Mucosa of rectum (tissue), 2 donors: ENCODE measurements around the gene MYH14.

Source experiments
- H3K27ac ChIP-seq, 2 donors: one replicate each; pipeline ENCODE4 v1.7.0; 2013; ENCODE audit warnings: inconsistent platforms in 2 of 2, low read depth in 2 of 2, low read length in 2 of 2
- H3K27me3 ChIP-seq, 2 donors: one replicate each; pipeline ENCODE4 v1.7.0; 2013; ENCODE audit warnings: low read length in 2 of 2; ENCODE audit not compliant: control insufficient read depth in 2 of 2, insufficient read depth in 2 of 2
- H3K36me3 ChIP-seq, 2 donors: one replicate each; pipeline ENCODE4 v1.7.0; 2013; ENCODE audit warnings: low read length in 2 of 2; ENCODE audit not compliant: control insufficient read depth in 2 of 2, insufficient read depth in 2 of 2
- H3K4me1 ChIP-seq, 2 donors: one replicate each; pipeline ENCODE4 v1.7.0; 2013; ENCODE audit warnings: low read length in 2 of 2, mild to moderate bottlenecking in 1 of 2; ENCODE audit not compliant: control insufficient read depth in 2 of 2, insufficient read depth in 2 of 2
- H3K4me3 ChIP-seq, 2 donors: one replicate each; pipeline ENCODE4 v1.7.0; 2013; ENCODE audit warnings: low read length in 2 of 2
- H3K9ac ChIP-seq, 2 donors: one replicate each; pipeline ENCODE4 v1.7.0; 2013; ENCODE audit warnings: low read length in 2 of 2, low read depth in 1 of 2, mild to moderate bottlenecking in 1 of 2
- H3K9me3 ChIP-seq, 2 donors: one replicate each; pipeline ENCODE4 v1.7.0; 2013; ENCODE audit warnings: low read length in 2 of 2; ENCODE audit not compliant: control insufficient read depth in 2 of 2
- donor health status: healthy.
- donor health status: Normal muscosa, but diverticular disease.

Gene MYH14

DNA sequence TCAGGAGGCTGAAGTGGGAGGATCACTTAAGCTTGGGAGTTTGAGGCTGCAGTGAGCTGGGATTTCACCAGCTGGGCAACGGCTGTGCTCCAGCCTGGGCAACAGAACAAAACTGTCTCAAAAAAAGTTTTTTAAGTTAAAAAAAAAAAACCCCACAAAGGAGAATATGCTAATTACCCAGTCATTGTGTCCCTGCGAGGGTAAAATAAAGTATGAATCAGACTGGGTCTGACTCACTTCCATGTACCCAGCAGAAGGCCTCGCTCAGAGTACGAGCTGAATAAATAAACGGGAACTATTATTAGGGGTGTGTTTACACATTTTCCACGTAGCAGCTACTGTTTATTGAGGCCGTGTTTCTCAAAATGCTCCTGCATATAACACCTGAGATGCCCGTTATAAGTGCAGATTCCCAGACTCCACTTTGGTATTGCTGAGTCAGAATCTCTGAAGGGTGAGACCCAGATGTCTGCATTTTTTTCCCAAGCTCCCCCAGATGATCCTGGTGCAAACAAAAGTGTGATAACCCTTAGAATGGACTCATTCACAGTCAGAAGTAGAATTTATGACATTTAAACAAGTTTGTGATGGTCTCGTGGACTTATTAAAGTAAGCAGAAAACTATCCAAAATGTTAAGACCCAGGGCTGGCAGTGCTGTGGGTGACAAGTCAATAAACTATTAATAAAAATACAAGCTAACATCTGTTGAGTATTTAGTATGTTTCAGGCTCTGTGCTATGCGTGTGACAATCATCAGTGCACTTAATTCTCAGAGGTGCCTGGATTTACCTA lies 97.6 kb downstream of the MYH14 start:
- Histone ChIP-seq H3K27ac (no peak overlapping the region), H3K9ac (no peak overlapping the region), H3K4me1 (no peaks in the 10 kb centered on the region), H3K27me3 (no peaks in the 10 kb centered on the region), H3K9me3 (no peaks in the 10 kb centered on the region), H3K4me3 (no peak overlapping the region), H3K36me3 (peaks cover 30 to 36% of the 10 kb centered on the region in 2 donors)

DNA sequence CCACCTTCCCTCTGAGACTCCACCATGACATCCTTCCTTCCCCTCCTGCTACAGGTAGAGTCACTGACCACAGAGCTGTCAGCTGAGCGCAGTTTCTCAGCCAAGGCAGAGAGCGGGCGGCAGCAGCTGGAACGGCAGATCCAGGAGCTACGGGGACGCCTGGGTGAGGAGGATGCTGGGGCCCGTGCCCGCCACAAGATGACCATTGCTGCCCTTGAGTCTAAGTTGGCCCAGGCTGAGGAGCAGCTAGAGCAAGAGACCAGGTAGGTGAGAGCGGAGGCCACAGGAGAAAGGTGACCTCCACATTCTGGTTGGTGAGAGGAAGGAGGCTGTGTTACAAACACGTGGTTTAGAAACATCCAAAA lies 98.2 kb downstream of the MYH14 start:
- no peaks in the 10 kb centered on the region for H3K9me3 ChIP-seq
- no peak overlapping the region for H3K9ac ChIP-seq
- H3K27me3 ChIP-seq, result no peaks in the 10 kb centered on the region

DNA sequence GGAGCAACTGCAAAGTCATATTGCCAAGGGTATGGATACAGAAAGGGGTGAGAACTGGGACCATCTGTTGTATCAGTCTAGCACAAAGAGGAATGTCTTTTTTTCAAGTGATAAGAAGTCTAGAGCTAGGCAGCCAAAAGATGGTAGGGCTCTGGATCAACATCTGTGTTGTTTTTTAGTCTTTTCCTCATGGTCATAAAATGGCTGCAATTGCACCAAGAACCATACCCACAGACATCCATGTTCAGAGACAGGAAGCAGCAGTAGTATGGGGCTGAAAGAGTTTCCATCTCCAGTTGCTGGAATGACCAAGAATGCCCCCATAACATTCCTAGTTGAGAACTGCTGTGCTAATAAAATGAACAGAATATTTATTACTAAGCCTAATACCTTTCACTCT lies 100.1 kb downstream of the MYH14 start:
- Histone ChIP-seq H3K9me3 (no peaks in the 10 kb centered on the region), H3K36me3 (peaks cover 36 to 43% of the 10 kb centered on the region in 2 donors), H3K27me3 (no peaks in the 10 kb centered on the region), H3K4me1 (no peaks in the 10 kb centered on the region), H3K9ac (no peak overlapping the region), H3K27ac (no peak overlapping the region), H3K4me3 (no peak overlapping the region)

More for the DNA sequence above, 98.2 kb downstream of the MYH14 start:
- H3K36me3 ChIP-seq, result peaks cover 32 to 37% of the 10 kb centered on the region in 2 donors
- no peak overlapping the region for H3K27ac ChIP-seq
- H3K4me1 ChIP-seq, result no peaks in the 10 kb centered on the region
- H3K4me3 ChIP-seq, result no peak overlapping the region

DNA sequence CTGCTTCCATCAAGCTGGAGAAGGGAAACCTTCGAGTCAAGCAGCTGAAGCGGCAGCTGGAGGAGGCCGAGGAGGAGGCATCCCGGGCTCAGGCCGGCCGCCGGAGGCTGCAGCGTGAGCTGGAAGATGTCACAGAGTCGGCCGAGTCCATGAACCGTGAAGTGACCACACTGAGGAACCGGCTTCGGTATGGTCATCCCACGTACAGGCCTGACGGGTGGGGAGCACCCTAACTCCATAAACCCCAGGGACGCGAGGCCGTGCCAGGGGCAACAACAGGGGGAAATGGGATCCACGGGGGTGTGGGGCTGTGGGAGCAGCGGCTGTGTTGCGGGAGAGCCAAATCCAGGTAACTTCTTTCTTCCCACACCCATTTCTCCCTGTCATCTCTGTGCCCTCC lies 105.6 kb downstream of the MYH14 start:
- Histone ChIP-seq H3K36me3 (peaks cover 28 to 34% of the 10 kb centered on the region in 2 donors), H3K9ac (no peak overlapping the region), H3K4me3 (no peak overlapping the region), H3K27ac (no peak overlapping the region), H3K4me1 (no peaks in the 10 kb centered on the region), H3K27me3 (peaks cover 0 to 13% of the 10 kb centered on the region in 2 donors), H3K9me3 (no peaks in the 10 kb centered on the region)

DNA sequence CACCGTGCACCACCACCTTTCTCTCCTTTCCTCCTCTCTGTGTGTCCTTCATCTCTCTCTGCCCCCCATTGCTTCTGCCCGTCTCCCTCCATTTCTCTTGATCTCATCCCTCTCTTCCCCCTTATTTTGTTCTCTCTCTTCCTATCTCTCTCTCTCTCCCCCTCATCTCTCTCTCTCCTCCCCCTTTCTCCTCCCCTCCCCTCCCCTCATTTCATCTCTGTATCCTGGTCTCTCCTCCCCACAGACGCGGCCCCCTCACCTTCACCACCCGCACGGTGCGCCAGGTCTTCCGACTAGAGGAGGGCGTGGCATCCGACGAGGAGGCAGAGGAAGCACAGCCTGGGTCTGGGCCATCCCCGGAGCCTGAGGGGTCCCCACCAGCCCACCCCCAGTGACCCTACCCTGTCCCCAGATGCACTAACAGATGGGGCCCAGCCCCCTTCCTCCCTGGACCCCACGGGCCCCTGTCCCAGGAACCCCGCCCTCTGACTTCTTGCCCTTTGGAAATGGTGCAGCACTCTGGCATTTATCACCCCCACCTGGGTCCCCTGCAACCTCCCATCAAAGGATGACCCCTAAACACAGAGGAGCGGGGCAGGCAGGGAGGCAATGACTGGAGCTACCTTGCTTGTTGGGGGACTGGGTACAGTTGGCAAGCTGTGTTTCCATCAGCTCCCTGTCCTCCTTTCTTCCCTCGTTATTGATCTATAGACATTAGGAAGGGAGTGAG lies 106.1 kb downstream of the MYH14 start:
- peaks cover 28 to 32% of the 10 kb centered on the region in 2 donors for H3K36me3 ChIP-seq
- no peak overlapping the region for H3K4me3 ChIP-seq
- H3K27me3 ChIP-seq, result peaks cover 0 to 16% of the 10 kb centered on the region in 2 donors
- H3K9ac ChIP-seq, result no peak overlapping the region
- H3K27ac ChIP-seq, result no peak overlapping the region
- no peaks in the 10 kb centered on the region for H3K9me3 ChIP-seq
- H3K4me1 ChIP-seq, result no peaks in the 10 kb centered on the region

DNA sequence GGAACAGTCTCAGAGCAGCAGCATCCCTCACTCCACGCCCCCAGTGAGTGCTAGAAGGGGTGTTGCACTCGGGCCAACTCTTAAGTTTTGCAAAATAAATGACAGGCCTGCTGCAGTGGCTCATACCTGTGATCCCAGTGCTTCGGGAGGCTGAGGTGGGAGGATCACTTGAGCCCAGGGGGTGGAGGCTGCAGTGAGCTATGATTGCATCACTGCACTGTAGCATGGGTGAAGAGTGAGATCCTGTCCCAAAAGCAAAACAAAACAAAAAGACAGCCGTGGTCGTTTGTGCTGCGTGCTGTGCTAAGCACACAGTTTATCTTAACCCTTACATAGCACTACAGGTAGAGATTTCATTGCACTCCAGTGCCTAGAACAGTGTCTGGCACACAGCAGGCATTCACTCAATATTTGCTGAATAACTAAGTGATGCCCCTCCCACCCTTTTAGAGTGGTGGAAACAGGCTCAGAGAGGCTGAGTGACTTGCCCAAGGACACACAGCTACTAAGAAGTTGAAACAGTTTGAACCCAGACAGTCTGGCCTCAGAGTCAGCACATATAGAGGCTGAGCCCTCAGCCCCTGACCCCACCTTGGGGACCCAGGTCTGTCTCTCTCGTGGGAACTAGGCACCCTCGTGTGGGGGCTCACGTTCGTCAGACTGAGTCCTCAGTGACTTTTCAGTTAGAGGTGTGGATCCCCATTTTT lies 107.5 kb downstream of the MYH14 start:
- Histone ChIP-seq H3K36me3 (peaks cover 25 to 26% of the 10 kb centered on the region in 2 donors), H3K9me3 (no peaks in the 10 kb centered on the region), H3K4me3 (no peak overlapping the region), H3K9ac (no peak overlapping the region), H3K4me1 (no peaks in the 10 kb centered on the region), H3K27me3 (peaks cover 0 to 16% of the 10 kb centered on the region in 2 donors), H3K27ac (no peak overlapping the region)

DNA sequence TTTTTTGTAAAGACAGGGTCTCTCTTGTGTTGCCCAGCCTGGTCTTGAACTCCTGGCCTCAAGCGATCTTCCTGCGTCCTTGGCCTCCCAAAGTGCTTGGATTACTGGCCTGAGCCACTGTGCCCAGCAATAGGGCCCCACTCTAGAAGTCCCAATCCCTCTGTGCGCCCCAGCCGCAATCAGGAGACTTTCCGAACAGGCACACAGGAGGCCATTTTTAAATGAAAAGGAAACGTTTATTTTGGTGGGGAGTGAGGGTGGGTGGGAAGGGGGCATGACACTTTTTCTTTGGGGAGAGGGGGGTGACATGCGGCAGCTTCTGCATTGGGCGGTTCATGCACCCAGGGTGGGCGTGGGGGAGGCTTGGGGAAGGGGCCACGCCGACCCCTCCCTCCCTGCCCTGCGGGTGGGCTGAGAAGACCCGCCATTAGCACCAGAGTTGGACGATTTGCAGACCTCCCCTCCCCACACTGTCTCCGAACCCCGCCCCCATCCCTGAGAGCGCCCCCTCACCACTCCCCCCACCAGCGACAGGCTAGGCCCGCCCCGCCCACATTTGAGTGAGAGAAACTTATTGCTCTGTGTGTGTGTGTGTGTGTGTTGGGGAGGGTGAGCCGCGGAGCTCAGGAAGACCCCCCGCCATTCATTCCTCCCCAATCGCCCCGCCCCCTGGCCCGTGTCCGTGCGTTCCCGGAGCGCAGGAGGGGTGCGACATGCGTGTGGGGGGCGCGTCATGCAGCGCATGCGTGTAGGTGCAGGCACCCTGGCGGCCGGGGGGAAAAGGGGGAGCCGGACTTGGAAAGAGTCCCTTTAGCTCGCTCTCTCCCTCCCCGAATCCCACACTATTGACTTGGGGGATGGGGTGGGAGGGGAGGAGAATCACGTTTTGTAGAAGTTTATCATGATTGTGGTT lies 108.6 kb downstream of the MYH14 start:
- Histone ChIP-seq H3K4me3 (no peak overlapping the region), H3K9ac (no peak overlapping the region), H3K36me3 (peaks cover 20 to 21% of the 10 kb centered on the region in 2 donors), H3K9me3 (no peaks in the 10 kb centered on the region), H3K27me3 (peaks cover 0 to 16% of the 10 kb centered on the region in 2 donors), H3K27ac (no peak overlapping the region), H3K4me1 (no peaks in the 10 kb centered on the region)

DNA sequence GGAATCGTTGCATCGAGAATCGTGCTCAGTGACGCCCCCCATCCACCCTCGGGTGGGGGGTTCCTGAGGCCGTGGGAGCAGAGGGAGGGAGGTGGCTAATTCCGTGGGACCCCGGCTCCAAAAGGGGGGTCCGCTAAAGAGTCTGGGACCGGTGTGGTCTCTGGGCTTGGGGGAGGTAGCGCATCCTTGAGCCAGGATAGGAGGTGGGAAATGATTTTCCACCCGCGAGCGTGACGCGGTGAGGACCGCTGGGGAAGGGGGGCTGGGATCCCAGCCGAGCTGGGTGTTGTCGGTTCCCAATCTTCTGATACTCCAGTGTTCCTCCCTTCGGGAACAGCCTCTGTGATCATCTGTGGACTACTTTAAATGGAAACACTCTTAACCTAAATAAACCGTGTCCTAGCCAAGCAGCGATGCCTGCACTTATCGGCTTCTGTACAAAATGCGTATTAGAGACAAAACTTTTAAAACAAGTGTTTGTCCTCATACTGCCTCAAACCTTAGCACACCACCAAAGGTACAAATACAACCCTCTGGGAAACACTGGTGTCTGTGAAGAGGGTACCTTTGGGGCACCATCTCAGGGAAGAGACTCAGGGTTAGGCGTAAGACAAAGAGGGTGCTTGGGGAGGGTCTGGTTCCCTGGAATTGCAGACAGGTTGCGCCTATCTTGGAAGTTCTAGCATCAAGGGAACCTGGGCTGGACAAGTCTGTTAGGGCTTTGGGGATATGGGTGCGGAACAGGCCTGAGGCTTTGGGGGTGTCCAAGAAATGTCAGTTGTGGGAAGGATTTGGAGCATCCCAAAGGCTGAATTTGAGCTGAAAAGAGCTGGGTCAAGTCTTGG lies 109.8 kb downstream of the MYH14 start:
- Histone ChIP-seq H3K4me3 (no peak overlapping the region), H3K27me3 (peaks cover 0 to 16% of the 10 kb centered on the region in 2 donors), H3K36me3 (peaks cover 11 to 15% of the 10 kb centered on the region in 2 donors), H3K27ac (no peak overlapping the region), H3K4me1 (no peaks in the 10 kb centered on the region), H3K9me3 (no peaks in the 10 kb centered on the region), H3K9ac (no peak overlapping the region)
